HUES64 (cell line): Measurements from ENCODE around the gene ERBB2.
A peak's percentile ranks its signal among the peaks of the same experiment; 100 is the strongest.
"Not testable (repeated sequence)": the region's sequence is repeated elsewhere in the genome, so short reads cannot be mapped to it uniquely, and the experiment has no call there.

Experiments
- H3K27ac ChIP-seq: 2 replicates; pipeline ENCODE4 v1.7.0; 2013; ENCODE audit warnings: low read depth, low read length, inconsistent platforms
- H3K27me3 ChIP-seq: 2 replicates; pipeline ENCODE4 v1.6.1; 2013; ENCODE audit warnings: mild to moderate bottlenecking, low read length; ENCODE audit not compliant: insufficient read depth
- H3K36me3 ChIP-seq: 2 replicates; pipeline ENCODE4 v1.6.1; 2013; ENCODE audit warnings: mild to moderate bottlenecking, low read length; ENCODE audit not compliant: insufficient read depth
- H3K4me1 ChIP-seq: 2 replicates; pipeline ENCODE4 v1.6.1; 2013; ENCODE audit warnings: mild to moderate bottlenecking, low read length, moderate library complexity; ENCODE audit not compliant: insufficient read depth
- H3K4me3 ChIP-seq: 2 replicates; pipeline ENCODE4 v1.5.1; 2013; ENCODE audit warnings: mild to moderate bottlenecking, low read length, moderate library complexity
- H3K9ac ChIP-seq: 2 replicates; pipeline ENCODE4 v1.6.1; 2013; ENCODE audit warnings: mild to moderate bottlenecking, low read depth, low read length
- H3K9me3 ChIP-seq: 2 replicates; pipeline ENCODE4 v1.6.1; 2013; ENCODE audit warnings: low read depth, low read length; ENCODE audit not compliant: insufficient read depth
- WGBS: fragments of 150-250, 120-280 bp; methylation state at CpG from one replicate; pipeline ENCODE4 v1.1.7; 2013; ENCODE audit warnings: missing lambda C conversion rate; 5-methylcytosine and 5-hydroxymethylcytosine counted together

Gene ERBB2

GRCh38 chr17:39684369-39685192 lies 15.3 kb upstream of the ERBB2 start:
- WGBS, result 94% methylated on average over 12 of the region's 12 CpGs
- no peak overlapping the region for H3K9ac ChIP-seq
- H3K36me3 ChIP-seq, result peaks cover 20% of the 10 kb centered on the region; the same call in 1 of the 2 replicates

GRCh38 chr17:39687101-39687545 lies 12.7 kb upstream of the ERBB2 start:
- H3K4me3 ChIP-seq, result peak overlapping the region; percentile 66
- H3K9me3 ChIP-seq, result no peaks in the 10 kb centered on the region
- H3K4me1 ChIP-seq, result peaks cover 19% of the 10 kb centered on the region
- WGBS, result 75% methylated on average over 6 of the region's 6 CpGs
- peak overlapping the region; percentile 79; the same call in 1 of the 2 replicates for H3K9ac ChIP-seq
- no peaks in the 10 kb centered on the region for H3K27me3 ChIP-seq
- H3K27ac ChIP-seq, result peak overlapping the region; percentile 100
- peaks cover 13% of the 10 kb centered on the region; the same call in 1 of the 2 replicates for H3K36me3 ChIP-seq

More at GRCh38 chr17:39684369-39685192, 15.3 kb upstream of the ERBB2 start:
- Histone ChIP-seq H3K27me3 (no peaks in the 10 kb centered on the region), H3K4me1 (peaks cover 10% of the 10 kb centered on the region), H3K27ac (no peak overlapping the region), H3K4me3 (no peak overlapping the region), H3K9me3 (no peaks in the 10 kb centered on the region)

DNA sequence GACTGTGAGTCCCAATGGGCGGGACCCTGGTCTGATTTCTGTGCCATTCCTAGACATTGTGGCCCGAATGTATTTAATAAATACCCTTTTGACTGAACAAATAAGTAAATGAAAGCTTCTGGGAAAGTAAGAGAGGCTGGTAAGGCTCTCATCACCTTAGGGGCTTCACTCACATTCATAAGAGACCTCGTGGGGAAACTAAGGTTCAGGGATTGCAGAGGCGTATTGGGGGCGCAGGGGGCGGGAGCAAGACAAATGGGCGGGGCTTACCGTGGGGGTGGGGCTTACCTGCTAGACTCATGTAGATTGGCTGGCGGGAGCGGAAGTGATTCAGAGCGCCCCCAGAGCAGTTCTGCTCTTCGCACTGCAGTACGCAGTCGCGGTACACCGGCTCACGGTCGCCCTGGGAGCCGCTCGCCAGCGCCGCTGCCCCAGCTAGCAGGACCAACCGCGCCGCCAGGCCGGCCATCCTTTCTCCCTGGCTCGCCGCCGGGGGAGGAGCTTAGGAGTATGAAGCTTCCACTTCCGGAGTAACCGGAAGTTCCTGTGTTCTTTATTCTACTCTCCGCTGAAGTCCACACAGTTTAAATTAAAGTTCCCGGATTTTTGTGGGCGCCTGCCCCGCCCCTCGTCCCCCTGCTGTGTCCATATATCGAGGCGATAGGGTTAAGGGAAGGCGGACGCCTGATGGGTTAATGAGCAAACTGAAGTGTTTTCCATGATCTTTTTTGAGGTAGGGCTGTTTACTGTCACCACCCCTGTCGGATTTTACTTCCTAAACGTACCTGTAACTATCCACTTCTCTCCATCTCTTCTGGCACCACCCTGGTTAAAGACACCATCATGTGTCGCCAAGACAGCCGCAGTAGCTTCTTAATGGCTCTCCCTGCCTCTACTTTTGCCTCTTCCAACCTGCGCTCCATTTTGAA lies 12.1 kb upstream of the ERBB2 start, which contains the start of gene PGAP3:
PGAP3 (minus strand) TSS at position 512 of the 929 bp plus-strand sequence; CDS start at position 469, 43 bp downstream.
- Histone ChIP-seq H3K27me3 (no peaks in the 10 kb centered on the region), H3K4me1 (peaks cover 19% of the 10 kb centered on the region), H3K27ac (peak within 1 kb of the TSS; percentile 100), H3K9me3 (no peaks in the 10 kb centered on the region), H3K36me3 (peaks cover 13% of the 10 kb centered on the region; the same call in 1 of the 2 replicates), H3K9ac (peak within 1 kb of the TSS; percentile 79), H3K4me3 (peak within 1 kb of the TSS; percentile 66)
- 17% methylated on average over 45 of the region's 45 CpGs for WGBS

- Histone ChIP-seq H3K4me1 (peaks cover 19% of the 10 kb centered on the region), H3K9ac (peak overlapping the region; percentile 79), H3K27ac (peak overlapping the region; percentile 100), H3K9me3 (no peaks in the 10 kb centered on the region), H3K36me3 (peaks cover 8% of the 10 kb centered on the region; the same call in 1 of the 2 replicates), H3K27me3 (no peaks in the 10 kb centered on the region), H3K4me3 (peak overlapping the region; percentile 66)
- WGBS, result 8% methylated on average over 5 of the region's 6 CpGs
Measured at GRCh38 chr17:39688475-39688835, 11.4 kb upstream of the ERBB2 start.

- Histone ChIP-seq H3K27me3 (no peaks in the 10 kb centered on the region), H3K36me3 (peaks cover 6% of the 10 kb centered on the region; the same call in 1 of the 2 replicates), H3K9ac (peak overlapping the region; percentile 79), H3K9me3 (no peaks in the 10 kb centered on the region), H3K27ac (peak overlapping the region; percentile 100), H3K4me1 (peaks cover 19% of the 10 kb centered on the region), H3K4me3 (peak overlapping the region; percentile 66)
- 0% methylated on average over 2 of the region's 3 CpGs for WGBS
Measured at GRCh38 chr17:39688945-39689344, 10.9 kb upstream of the ERBB2 start.

- H3K27me3 ChIP-seq, result no peaks in the 10 kb centered on the region
- H3K4me1 ChIP-seq, result peaks cover 40% of the 10 kb centered on the region
- H3K9me3 ChIP-seq, result no peaks in the 10 kb centered on the region
- WGBS, result 88% methylated on average over 5 of the region's 5 CpGs
- peak overlapping the region; percentile 9; the same call in 1 of the 2 replicates for H3K9ac ChIP-seq
- H3K4me3 ChIP-seq, result no peak overlapping the region
- no peaks in the 10 kb centered on the region for H3K36me3 ChIP-seq
- peak overlapping the region; percentile 92 for H3K27ac ChIP-seq
Measured at GRCh38 chr17:39694593-39694992, 5.3 kb upstream of the ERBB2 start.

- peaks cover 35% of the 10 kb centered on the region for H3K4me1 ChIP-seq
Measured at GRCh38 chr17:39695089-39695474, 4.8 kb upstream of the ERBB2 start.

DNA sequence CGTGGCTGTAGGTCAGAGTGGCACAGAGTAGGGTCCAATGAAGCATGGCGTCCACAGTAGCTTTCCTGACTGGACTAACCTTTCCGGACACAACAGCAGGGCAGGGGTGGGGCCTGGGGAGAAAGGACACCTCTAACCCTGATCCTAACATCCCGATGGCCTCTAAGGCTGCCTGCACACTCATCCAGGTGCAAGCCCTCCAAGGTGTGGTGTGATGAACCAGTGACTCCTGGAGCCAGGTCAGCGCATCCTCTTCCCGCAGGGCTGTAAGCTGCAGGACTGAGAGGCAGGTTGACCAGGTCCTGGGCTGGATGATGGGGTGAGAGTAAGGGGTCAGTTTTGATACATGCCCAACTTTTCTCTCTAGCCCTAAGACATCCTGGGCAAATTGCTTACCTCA lies 3.1 kb upstream of the ERBB2 start:
- Histone ChIP-seq H3K27me3 (no peaks in the 10 kb centered on the region), H3K4me3 (no peak overlapping the region), H3K4me1 (peaks cover 31% of the 10 kb centered on the region), H3K9ac (no peak overlapping the region), H3K9me3 (no peaks in the 10 kb centered on the region), H3K27ac (peak overlapping the region; percentile 68), H3K36me3 (no peaks in the 10 kb centered on the region)
- 68% methylated on average over 6 of the region's 6 CpGs for WGBS

More at GRCh38 chr17:39695089-39695474, 4.8 kb upstream of the ERBB2 start:
- H3K27ac ChIP-seq, result peak overlapping the region; percentile 92
- H3K36me3 ChIP-seq, result no peaks in the 10 kb centered on the region
- no peaks in the 10 kb centered on the region for H3K27me3 ChIP-seq
- H3K9me3 ChIP-seq, result no peaks in the 10 kb centered on the region
- no peak overlapping the region for H3K4me3 ChIP-seq
- H3K9ac ChIP-seq, result peak overlapping the region; percentile 9; the same call in 1 of the 2 replicates
- 68% methylated on average over 2 of the region's 2 CpGs for WGBS

- no peaks in the 10 kb centered on the region for H3K27me3 ChIP-seq
- H3K4me3 ChIP-seq, result no peak overlapping the region
- peaks cover 41% of the 10 kb centered on the region for H3K4me1 ChIP-seq
- no peak overlapping the region for H3K9ac ChIP-seq
- peaks cover 4% of the 10 kb centered on the region for H3K36me3 ChIP-seq
- H3K9me3 ChIP-seq, result no peaks in the 10 kb centered on the region
- WGBS, result 95% methylated on average over 5 of the region's 5 CpGs
- H3K27ac ChIP-seq, result no peak overlapping the region
Measured at GRCh38 chr17:39697961-39698360, 1.9 kb upstream of the ERBB2 start.

DNA sequence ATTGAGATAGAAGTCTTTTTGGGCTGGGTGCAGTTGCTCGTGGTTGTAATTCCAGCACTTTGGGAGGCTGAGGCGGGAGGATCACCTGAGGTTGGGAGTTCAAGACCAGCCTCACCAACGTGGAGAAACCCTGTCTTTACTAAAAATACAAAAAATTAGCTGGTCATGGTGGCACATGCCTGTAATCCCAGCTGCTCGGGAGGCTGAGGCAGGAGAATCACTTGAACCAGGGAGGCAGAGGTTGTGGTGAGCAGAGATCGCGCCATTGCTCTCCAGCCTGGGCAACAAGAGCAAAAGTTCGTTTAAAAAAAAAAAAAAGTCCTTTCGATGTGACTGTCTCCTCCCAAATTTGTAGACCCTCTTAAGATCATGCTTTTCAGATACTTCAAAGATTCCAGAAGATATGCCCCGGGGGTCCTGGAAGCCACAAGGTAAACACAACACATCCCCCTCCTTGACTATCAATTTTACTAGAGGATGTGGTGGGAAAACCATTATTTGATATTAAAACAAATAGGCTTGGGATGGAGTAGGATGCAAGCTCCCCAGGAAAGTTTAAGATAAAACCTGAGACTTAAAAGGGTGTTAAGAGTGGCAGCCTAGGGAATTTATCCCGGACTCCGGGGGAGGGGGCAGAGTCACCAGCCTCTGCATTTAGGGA lies 577 bp upstream of the ERBB2 start:
- Histone ChIP-seq H3K4me1 (peaks cover 46% of the 10 kb centered on the region), H3K27ac (peak overlapping the region; percentile 84), H3K4me3 (peak overlapping the region; percentile 85), H3K9ac (peak overlapping the region; percentile 82)
- H3K27me3 ChIP-seq, H3K9me3 ChIP-seq, H3K36me3 ChIP-seq: not testable (repeated sequence)
- 41% methylated on average over 11 of the region's 11 CpGs for WGBS
